HG03025 (cell line): ENCODE data around the gene RANGRF.
"Not testable (repeated sequence)": the region's sequence is repeated elsewhere in the genome, so short reads cannot be mapped to it uniquely, and the experiment has no call there.

ENCODE experiments used
- ATAC-seq: cut with Tn5 transposase; IDR thresholded peaks from one replicate; pipeline ENCODE4 v1.9.1; 2021; ENCODE audit warnings: mild to moderate bottlenecking, moderate library complexity; ENCODE audit not compliant: unreplicated experiment, low FRiP score

RANGRF gene, protein sequence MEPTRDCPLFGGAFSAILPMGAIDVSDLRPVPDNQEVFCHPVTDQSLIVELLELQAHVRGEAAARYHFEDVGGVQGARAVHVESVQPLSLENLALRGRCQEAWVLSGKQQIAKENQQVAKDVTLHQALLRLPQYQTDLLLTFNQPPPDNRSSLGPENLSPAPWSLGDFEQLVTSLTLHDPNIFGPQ

GRCh38 chr17:8288336-8289102 is at the start of gene RANGRF:
TSS of gene RANGRF (plus strand) at chr17:8288670. CDS start at chr17:8288789, 119 bp downstream.
- peak; percentile 73 for ATAC-seq

GRCh38 chr17:8243827-8244226 is 44.6 kb upstream of the RANGRF start:
- no peak for ATAC-seq

DNA sequence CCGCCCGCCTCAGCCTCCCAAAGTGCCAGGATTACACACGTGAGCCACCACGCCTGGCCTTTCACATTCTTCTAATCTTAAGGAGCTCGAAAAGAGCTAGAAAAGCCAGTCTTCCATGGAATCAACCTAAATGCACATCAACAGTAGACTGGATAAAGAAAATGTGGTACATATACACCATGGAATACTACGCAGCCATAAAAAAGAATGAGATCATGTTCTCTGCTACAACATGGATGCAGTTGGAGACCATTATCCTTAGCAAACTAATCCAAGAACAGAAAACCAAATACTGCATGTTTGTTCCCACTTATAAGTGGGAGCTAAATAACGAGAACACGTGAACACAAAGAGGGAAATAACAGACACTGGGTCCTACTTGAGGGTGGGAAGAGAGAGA is 43.7 kb upstream of the RANGRF start:
- ATAC-seq = no peak

DNA sequence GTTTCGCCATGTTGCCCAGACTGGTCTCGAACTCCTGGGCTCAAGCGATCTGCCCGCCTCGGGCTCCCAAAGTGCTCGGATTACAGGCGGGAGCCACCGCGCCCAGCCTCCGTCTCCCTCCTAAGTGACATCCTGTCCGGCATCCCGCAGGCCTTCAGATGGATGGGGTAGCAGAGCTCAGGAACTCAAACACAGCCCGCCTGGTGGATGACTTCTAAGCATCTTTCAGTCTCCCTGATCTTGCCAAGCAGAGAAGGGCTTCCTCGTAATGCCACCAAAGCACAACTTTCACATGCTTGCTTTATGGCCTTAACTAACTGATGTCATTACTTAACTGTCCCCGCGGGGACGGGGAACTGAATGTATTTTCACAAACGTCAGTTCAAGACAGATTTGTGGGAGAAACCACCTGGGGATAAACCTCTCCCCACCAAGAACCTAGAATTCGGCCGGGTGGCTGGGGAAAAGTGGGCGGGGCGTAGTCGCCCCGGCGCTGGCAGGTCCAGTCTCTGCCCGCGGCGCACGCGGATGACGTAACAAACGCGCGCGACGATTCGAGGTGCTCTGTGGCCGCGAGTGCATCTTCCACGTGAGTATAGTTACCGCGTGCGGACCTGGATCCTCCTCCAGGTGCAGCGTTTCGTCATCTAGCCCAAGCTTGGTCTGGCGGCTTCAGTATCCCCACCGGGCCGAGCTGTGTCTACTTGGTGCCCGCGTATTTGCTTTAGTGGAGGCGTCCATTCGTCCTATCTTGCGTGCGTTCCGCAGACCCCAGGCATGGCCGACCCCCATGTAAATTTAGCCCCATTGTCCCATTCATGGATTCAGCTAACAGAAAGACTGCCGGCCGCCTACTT is 39.5 kb upstream of the RANGRF start, which contains the start of gene PFAS:
PFAS (plus strand) TSS at position 539 of the 857 bp plus-strand sequence. CDS start 4,649 bp downstream, outside the sequence.
- no peak for ATAC-seq

- no peak for ATAC-seq
Observed at GRCh38 chr17:8249621-8250500, 38.6 kb upstream of the RANGRF start.

DNA sequence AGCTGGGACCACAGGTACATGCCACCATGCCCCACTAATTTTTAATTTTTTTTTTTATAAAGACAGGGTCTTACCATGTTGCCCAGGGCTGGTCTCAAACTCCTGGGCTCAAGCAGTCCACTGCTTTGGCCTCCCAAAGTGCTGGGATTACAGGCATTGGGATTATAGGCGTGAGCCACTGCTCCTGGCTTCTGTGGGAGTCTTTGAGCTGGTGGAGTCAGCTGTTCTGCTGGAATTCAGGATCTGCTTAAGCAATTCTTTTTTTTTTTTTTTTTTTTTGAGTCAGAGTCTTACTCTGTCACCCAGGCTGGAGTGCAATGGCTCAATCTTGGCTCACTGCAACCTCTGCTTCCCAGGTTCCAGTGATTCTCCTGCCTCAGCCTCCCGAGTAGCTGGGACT is 37.1 kb upstream of the RANGRF start:
- not testable (repeated sequence) for ATAC-seq

DNA sequence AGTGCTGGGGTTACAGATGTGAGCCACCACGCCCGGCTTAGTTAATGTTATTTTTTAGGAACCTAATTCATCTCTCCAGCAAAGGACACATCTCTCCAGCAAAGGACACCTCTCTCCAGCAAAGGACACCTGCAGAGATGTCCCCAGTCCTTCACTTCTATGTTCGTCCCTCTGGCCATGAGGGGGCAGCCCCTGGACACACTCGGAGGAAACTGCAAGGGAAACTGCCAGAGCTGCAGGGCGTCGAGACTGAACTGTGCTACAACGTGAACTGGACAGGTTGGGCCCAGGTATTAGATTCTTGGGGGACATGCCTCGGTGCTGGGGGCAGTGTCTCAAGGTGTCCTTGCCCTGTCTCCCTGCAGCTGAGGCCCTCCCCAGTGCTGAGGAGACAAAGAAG is 34.7 kb upstream of the RANGRF start:
- no peak for ATAC-seq

DNA sequence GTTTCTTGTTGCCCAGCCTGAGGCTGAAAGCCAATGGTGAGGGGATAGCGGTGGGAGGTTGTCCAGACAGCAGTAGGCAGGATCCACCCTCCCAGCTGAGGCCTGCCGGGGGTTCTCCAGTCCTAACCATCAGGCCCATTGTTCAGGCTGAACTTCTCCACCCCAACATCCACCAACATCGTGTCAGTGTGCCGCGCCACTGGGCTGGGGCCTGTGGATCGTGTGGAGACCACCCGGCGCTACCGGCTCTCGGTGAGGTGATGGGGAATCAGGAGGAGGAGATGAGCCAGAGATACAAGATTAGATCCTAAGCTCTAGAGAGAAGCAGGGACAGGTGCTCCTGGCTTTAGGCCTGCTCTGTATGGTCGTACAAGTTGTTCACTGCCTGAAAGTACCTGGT is 33.6 kb upstream of the RANGRF start:
- ATAC-seq = no peak

- ATAC-seq = no peak
Observed at GRCh38 chr17:8255499-8255898, 33.0 kb upstream of the RANGRF start.

DNA sequence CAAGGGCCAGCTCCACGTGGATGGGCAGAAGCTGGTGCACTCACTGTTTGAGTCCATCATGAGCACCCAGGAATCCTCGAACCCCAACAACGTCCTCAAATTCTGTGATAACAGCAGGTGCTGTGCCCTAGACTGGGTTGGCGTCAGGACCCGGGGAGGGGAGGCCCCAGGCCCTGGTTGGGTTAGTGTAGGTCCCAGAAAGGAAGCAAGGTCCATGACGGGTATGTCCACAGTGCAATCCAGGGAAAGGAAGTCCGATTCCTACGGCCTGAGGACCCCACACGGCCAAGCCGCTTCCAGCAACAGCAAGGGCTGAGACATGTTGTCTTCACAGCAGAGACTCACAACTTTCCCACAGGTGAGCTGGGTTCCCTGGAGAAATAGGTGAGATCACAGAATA is 32.2 kb upstream of the RANGRF start:
- ATAC-seq = no peak

DNA sequence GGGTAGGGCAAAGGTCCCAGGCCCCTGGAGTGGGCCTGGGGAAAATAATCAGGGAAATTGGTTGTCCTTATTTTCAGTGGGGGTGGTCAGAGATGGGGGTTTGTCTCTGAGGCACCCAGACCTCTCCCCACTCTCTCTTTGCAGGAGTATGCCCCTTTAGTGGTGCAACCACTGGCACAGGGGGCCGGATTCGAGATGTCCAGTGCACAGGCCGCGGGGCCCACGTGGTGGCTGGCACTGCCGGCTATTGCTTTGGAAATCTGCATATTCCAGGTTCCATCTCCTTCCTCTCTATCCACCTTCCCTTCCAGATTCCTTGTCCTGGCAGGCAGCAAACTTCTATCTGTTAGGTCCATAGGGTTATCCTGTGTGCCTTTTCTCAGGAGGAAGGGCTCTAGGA is 31.8 kb upstream of the RANGRF start:
- no peak for ATAC-seq

- ATAC-seq = no peak
Observed at GRCh38 chr17:8257801-8258200, 30.7 kb upstream of the RANGRF start.

GRCh38 chr17:8264320-8264719 is 24.1 kb upstream of the RANGRF start:
- ATAC-seq = no peak

- ATAC-seq = no peak
Observed at GRCh38 chr17:8264836-8265542, 23.5 kb upstream of the RANGRF start.

- no peak for ATAC-seq
Observed at GRCh38 chr17:8266648-8267479, 21.6 kb upstream of the RANGRF start.

DNA sequence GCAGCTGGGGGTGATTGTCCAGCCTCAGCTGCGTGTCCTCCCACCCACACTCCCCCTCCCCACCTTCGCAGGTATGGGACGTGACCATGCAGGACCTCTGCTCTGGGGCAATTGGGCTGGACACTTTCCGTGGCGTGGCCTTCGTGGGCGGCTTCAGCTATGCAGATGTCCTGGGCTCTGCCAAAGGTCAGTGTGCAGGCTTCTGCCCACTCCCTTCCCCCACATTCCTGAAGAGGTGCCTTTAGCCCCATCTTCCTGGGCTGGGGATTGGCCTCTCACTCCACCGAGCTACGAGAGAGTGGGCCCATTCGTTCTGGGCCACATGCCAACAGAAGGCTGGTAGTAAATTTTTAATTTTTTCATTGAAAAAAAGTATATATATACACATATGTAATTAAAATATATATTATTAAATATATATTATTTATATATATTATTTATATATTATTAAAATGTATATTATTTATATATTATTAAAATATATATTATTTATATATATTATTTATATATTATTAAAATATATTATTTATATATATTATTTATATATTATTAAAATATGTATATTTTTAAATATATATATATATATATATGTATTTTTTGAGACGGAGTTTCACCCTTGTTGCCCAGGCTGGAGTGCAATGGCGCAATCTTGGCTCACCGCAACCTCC is 20.9 kb upstream of the RANGRF start:
- no peak for ATAC-seq

- ATAC-seq = no peak
Observed at GRCh38 chr17:8268550-8269298, 19.7 kb upstream of the RANGRF start.

DNA sequence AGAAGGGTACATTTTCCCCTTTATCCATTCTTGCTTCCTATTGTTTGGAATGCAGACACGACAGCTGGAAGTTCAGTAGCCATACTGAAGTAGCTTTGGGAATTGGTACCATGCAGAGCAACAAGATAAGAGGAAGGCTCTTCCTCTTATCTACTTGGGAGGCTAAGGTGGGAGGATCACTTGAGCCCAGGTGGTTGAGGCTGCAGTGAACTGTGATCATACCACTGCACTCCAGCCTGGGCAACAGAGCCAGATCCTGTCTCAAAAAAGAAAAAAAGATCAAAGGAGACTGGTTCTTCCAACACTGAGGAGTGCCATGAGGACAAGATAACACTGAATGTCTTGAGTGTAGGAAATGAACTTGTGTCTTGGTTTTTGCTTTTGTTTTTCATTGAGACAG is 16.0 kb upstream of the RANGRF start:
- no peak for ATAC-seq
